Skeletal muscle tissue (tissue), 5 donors: ENCODE measurements around the gene DDX5. TPM values are rescaled to one million over a fixed set of nuclear protein-coding genes. Genes with fewer than 3 reads are reported as not detected.

Experiments
- H3K27ac ChIP-seq: one replicate; pipeline ENCODE4 v1.7.0; 2013; ENCODE audit warnings: mild to moderate bottlenecking, low read depth, low read length, inconsistent platforms
- H3K27me3 ChIP-seq, 3 donors: one replicate each; pipeline ENCODE4 v1.7.0; 2013; ENCODE audit warnings: low read length in 3 of 3; ENCODE audit not compliant: control insufficient read depth in 3 of 3, insufficient read depth in 3 of 3
- H3K36me3 ChIP-seq, 3 donors: one replicate each; pipeline ENCODE4 v1.7.0; 2013; ENCODE audit warnings: low read length in 3 of 3; ENCODE audit not compliant: control insufficient read depth in 3 of 3, insufficient read depth in 3 of 3
- H3K4me1 ChIP-seq, 3 donors: one replicate each; pipeline ENCODE4 v1.7.0; 2013; ENCODE audit warnings: low read length in 3 of 3, mild to moderate bottlenecking in 3 of 3; ENCODE audit not compliant: control insufficient read depth in 3 of 3, insufficient read depth in 3 of 3
- H3K4me3 ChIP-seq, 3 donors: one replicate each; pipeline ENCODE4 v1.7.0; 2013; ENCODE audit warnings: low read length in 3 of 3
- H3K9ac ChIP-seq, 3 donors: one replicate each; pipeline ENCODE4 v1.7.0; 2013; ENCODE audit warnings: low read length in 3 of 3, mild to moderate bottlenecking in 3 of 3, moderate library complexity in 2 of 3, low read depth in 1 of 3
- H3K9me3 ChIP-seq, 3 donors: one replicate each; pipeline ENCODE4 v1.7.0; 2013; ENCODE audit warnings: low read length in 3 of 3; ENCODE audit not compliant: control insufficient read depth in 3 of 3
- small RNA-seq: library from RNA; depleted of rRNA; stranded (forward); fragments of <200 nt; gene quantifications from one replicate; pipeline ENCODE3, GENCODE V24; 2014
- total RNA-seq: library from RNA; depleted of rRNA; stranded (reverse); fragments of >200 nt; gene quantifications from one replicate; pipeline ENCODE4 v1.2.3, GENCODE V29; 2014
- donor health status: Osteomylitis.

The DDX5 gene
- total RNA-seq, 1 donor from 2014 or later, result 259 TPM

DNA sequence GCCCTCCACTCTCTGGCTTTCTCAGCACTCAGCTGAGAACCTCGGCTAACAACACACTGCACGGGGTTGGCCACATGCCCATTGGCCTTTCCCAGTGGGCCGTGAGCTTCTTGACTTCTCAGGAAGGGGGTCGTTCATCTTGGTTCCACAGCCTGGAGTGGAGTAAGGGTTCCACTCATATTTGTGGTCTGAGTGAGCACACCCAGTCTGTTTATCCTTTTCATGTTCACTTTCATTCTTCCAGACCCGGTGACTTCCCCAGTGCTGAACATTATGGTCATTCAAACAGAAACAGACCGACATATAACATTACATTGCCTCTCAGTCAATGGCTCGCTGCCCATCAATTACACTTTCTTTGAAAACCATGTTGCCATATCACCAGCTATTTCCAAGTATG lies 48.9 kb downstream of the DDX5 start:
- H3K9me3 ChIP-seq, result no peaks in the 10 kb centered on the region
- no peak overlapping the region for H3K4me3 ChIP-seq
- H3K9ac ChIP-seq, result no peak overlapping the region
- H3K36me3 ChIP-seq, result no peaks in the 10 kb centered on the region
- no peaks in the 10 kb centered on the region for H3K27me3 ChIP-seq
- H3K4me1 ChIP-seq, result no peaks in the 10 kb centered on the region
- no peak overlapping the region for H3K27ac ChIP-seq

GRCh38 chr17:64455993-64456885 lies 49.9 kb downstream of the DDX5 start:
- H3K36me3 ChIP-seq, result no peaks in the 10 kb centered on the region
- H3K27me3 ChIP-seq, result no peaks in the 10 kb centered on the region
- no peak overlapping the region for H3K9ac ChIP-seq
- H3K27ac ChIP-seq, result no peak overlapping the region
- H3K4me1 ChIP-seq, result no peaks in the 10 kb centered on the region
- H3K4me3 ChIP-seq, result no peak overlapping the region
- H3K9me3 ChIP-seq, result no peaks in the 10 kb centered on the region

GRCh38 chr17:64449545-64449944 lies 56.5 kb downstream of the DDX5 start:
- H3K9me3 ChIP-seq, result no peaks in the 10 kb centered on the region
- H3K27me3 ChIP-seq, result no peaks in the 10 kb centered on the region
- H3K36me3 ChIP-seq, result no peaks in the 10 kb centered on the region
- no peak overlapping the region for H3K9ac ChIP-seq
- H3K27ac ChIP-seq, result peak overlapping the region; percentile 55
- no peak overlapping the region for H3K4me3 ChIP-seq
- H3K4me1 ChIP-seq, result peaks cover 0 to 2% (median 0%) of the 10 kb centered on the region in 3 donors

GRCh38 chr17:64448665-64449512 lies 57.2 kb downstream of the DDX5 start, which contains the start of gene MILR1:
TSS of gene MILR1 (plus strand) at chr17:64449115. CDS start at chr17:64449169, 54 bp downstream.
- Histone ChIP-seq H3K36me3 (no peaks in the 10 kb centered on the region), H3K27ac (peak within 1 kb of the TSS; percentile 55), H3K27me3 (no peaks in the 10 kb centered on the region), H3K4me3 (peak within 1 kb of the TSS in 1 of 3 donors; percentile 3), H3K9me3 (no peaks in the 10 kb centered on the region), H3K9ac (no peak within 1 kb of the TSS), H3K4me1 (peaks cover 0 to 2% (median 0%) of the 10 kb centered on the region in 3 donors)

Small RNA genes lying within 50 kb of the gene (small RNA-seq; reads per million reads assigned to genes)
- not detected for gene ATP5MFP4

Other genes with a start within 250 kb of the DDX5 start
- gene TEX2, start 243.0 kb downstream of the DDX5 start, total RNA-seq, result 20.4 TPM
- 57.9 TPM for gene PECAM1, start 115.4 kb downstream of the DDX5 start, total RNA-seq
- gene MILR1, start 57.2 kb downstream of the DDX5 start, total RNA-seq, result 10.4 TPM
- gene POLG2, start 9.2 kb downstream of the DDX5 start, total RNA-seq, result 13.0 TPM
- 42.3 TPM for gene CEP95, start 688 bp upstream of the DDX5 start, total RNA-seq
- gene SMURF2, start 156.0 kb upstream of the DDX5 start, total RNA-seq, result 32.4 TPM